Activated CD4-positive, alpha-beta T cell treated with anti-CD3 and anti-CD28 coated beads, Interleukin-2, amount 10 ng/mL, durations not matched to agents 24 days and 14 days (primary cell): Measurements from ENCODE around the gene PIEZO2. TPM values are rescaled to one million over a fixed set of nuclear protein-coding genes. Genes with fewer than 3 reads are reported as not detected.
"Not testable (repeated sequence)": the region's sequence is repeated elsewhere in the genome, so short reads cannot be mapped to it uniquely, and the experiment has no call there.

ENCODE experiments used
- DNase-seq: peaks from one replicate; pipeline ENCODE4 v3.0.0; 2022
- H3K27ac Mint-ChIP-seq: one replicate; pipeline ENCODE4 v1.8.0; 2022; ENCODE audit warnings: mild to moderate bottlenecking, mixed read lengths
- H3K27me3 Mint-ChIP-seq: one replicate; pipeline ENCODE4 v1.8.0; 2022; ENCODE audit warnings: mixed read lengths
- H3K36me3 Mint-ChIP-seq: one replicate; pipeline ENCODE4 v1.8.0; 2022; ENCODE audit warnings: low read depth, mild to moderate bottlenecking, mixed read lengths
- H3K4me1 Mint-ChIP-seq: one replicate; pipeline ENCODE4 v1.8.0; 2021; ENCODE audit warnings: mixed read lengths
- H3K4me3 Mint-ChIP-seq: one replicate; pipeline ENCODE4 v1.8.0; 2022; ENCODE audit warnings: mild to moderate bottlenecking, moderate library complexity, mixed read lengths
- H3K9me3 Mint-ChIP-seq: one replicate; pipeline ENCODE4 v1.8.0; 2021; ENCODE audit warnings: mixed read lengths
- intact Hi-C: fragments of 100-400 bp; cut with micrococcal nuclease; formaldehyde crosslinking; loops from one replicate; pipeline ENCODE4 v1.15.1; 2023
- total RNA-seq: library from RNA; stranded (reverse); gene quantifications from 2 replicates; pipeline ENCODE4 v1.2.3, GENCODE V29; 2022

PIEZO2 gene
- total RNA-seq, 1 donor from 2014 or later = not detected

DNA sequence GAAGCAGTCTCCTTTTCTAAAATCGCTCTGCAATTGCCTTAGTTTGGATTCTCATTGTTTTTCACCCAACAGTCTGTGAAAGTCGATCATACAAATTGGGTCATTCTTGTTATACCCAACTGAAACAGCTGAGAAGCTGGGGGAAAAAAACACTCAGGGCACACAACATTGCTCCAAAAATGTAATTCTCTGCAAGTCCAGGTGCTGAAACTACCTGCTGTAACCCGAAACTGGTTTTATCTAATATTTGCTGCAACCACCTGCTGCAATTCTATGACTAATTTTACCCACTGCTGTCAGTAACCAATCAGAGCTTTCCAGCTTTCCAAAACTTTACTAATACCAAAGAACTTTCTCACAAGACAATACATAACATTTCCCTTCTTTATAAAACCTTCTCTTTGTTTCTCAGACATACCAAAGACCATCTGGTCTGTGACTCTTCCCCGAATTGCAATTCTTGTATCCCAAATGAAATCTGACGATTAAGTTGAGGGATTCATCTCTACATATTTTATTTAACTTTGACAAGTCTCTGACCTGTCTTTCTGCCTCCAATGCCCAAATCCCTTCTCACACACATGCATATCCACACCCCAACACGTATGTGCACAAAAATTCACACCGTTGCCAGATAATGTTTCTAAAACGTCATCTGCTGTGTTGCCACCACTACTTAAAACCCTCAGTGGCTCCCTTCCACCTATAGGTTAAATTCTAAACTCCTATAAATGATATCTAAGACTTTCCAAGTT is 198.3 kb downstream of the PIEZO2 start:
- DNase-seq = peak; percentile 34
- peaks cover 3% of the 10 kb centered on the region for H3K9me3 Mint-ChIP-seq
- H3K27ac Mint-ChIP-seq = no peak overlapping the region
- H3K4me1 Mint-ChIP-seq = no peaks in the 10 kb centered on the region
- H3K4me3 Mint-ChIP-seq = no peak overlapping the region
- intact Hi-C loops = no loop called here
- no peaks in the 10 kb centered on the region for H3K36me3 Mint-ChIP-seq
- H3K27me3 Mint-ChIP-seq = no peaks in the 10 kb centered on the region

- intact Hi-C loops = no loop called here
- Mint-ChIP-seq H3K36me3 (no peaks in the 10 kb centered on the region), H3K9me3 (peaks cover 9% of the 10 kb centered on the region), H3K27ac (no peak overlapping the region), H3K4me1 (no peaks in the 10 kb centered on the region), H3K4me3 (no peak overlapping the region), H3K27me3 (no peaks in the 10 kb centered on the region)
- DNase-seq = peak; percentile 12
Measured at GRCh38 chr18:10950080-10950875, 199.1 kb downstream of the PIEZO2 start.

DNA sequence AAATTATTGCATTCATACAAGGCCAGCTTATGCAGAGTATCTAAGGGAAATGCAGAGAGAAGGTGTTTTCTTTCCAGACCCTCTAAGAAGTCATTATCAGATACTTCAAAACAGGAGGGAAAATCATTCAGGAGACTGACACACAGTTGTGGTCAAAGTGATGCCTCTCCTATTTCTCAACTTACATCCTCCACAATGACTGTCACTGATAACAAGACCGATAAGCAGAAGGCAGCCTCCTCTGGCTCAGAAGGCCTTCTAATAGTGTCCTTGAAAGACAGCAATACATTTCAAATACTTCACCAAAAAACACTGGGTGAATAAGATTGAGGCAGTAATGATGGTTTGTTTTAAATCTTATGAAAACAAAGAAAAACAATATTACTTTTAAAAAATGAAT is 199.7 kb downstream of the PIEZO2 start:
- Mint-ChIP-seq H3K9me3 (peaks cover 13% of the 10 kb centered on the region), H3K4me3 (no peak overlapping the region), H3K4me1 (no peaks in the 10 kb centered on the region), H3K36me3 (no peaks in the 10 kb centered on the region), H3K27ac (no peak overlapping the region), H3K27me3 (no peaks in the 10 kb centered on the region)
- intact Hi-C loops = no loop called here
- DNase-seq = peak; percentile 13

GRCh38 chr18:10948421-10948820 is 200.9 kb downstream of the PIEZO2 start:
- Mint-ChIP-seq H3K27me3 (no peaks in the 10 kb centered on the region), H3K27ac (no peak overlapping the region), H3K36me3 (no peaks in the 10 kb centered on the region), H3K4me1 (no peaks in the 10 kb centered on the region), H3K4me3 (no peak overlapping the region), H3K9me3 (peaks cover 20% of the 10 kb centered on the region)
- peak; percentile 11 for DNase-seq
- intact Hi-C loops = no loop called here

DNA sequence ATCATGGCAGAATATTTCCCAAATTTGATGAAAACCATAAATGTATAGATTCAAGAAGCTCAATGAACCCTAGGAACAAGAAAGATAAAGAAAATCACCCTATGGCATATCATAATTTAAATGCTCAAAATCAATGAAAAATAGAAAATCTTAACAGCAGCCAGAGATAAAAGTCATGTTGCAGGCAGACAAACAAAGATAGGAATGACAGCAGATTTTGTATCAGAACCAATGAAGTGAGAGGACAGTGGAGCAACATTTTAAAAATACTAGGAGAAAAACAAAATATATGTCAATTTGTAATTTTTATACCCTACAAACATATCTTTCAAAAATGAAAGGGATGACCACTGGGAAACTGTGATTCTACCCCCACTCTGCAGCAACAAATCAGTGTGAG is 203.3 kb downstream of the PIEZO2 start:
- H3K36me3 Mint-ChIP-seq = no peaks in the 10 kb centered on the region
- no peaks in the 10 kb centered on the region for H3K4me1 Mint-ChIP-seq
- no peak overlapping the region for H3K27ac Mint-ChIP-seq
- no peak overlapping the region for H3K4me3 Mint-ChIP-seq
- no peaks in the 10 kb centered on the region for H3K27me3 Mint-ChIP-seq
- intact Hi-C loops = no loop called here
- peaks cover 22% of the 10 kb centered on the region for H3K9me3 Mint-ChIP-seq
- DNase-seq = no peak

- H3K4me1 Mint-ChIP-seq = no peaks in the 10 kb centered on the region
- DNase-seq = peak; percentile 26
- H3K36me3 Mint-ChIP-seq = no peaks in the 10 kb centered on the region
- intact Hi-C loops = no loop called here
- no peak overlapping the region for H3K4me3 Mint-ChIP-seq
- no peak overlapping the region for H3K27ac Mint-ChIP-seq
- H3K9me3 Mint-ChIP-seq = peaks cover 22% of the 10 kb centered on the region
- no peaks in the 10 kb centered on the region for H3K27me3 Mint-ChIP-seq
Measured at GRCh38 chr18:10942998-10943397, 206.4 kb downstream of the PIEZO2 start.

GRCh38 chr18:10939822-10940221 is 209.5 kb downstream of the PIEZO2 start:
- Mint-ChIP-seq H3K27ac (no peak overlapping the region), H3K4me3 (no peak overlapping the region), H3K9me3 (peaks cover 11% of the 10 kb centered on the region), H3K4me1 (no peaks in the 10 kb centered on the region), H3K36me3 (no peaks in the 10 kb centered on the region), H3K27me3 (no peaks in the 10 kb centered on the region)
- no peak for DNase-seq
- intact Hi-C loops = no loop called here

GRCh38 chr18:10937743-10938640 is 211.4 kb downstream of the PIEZO2 start:
- Mint-ChIP-seq H3K27me3 (no peaks in the 10 kb centered on the region), H3K4me3 (no peak overlapping the region), H3K36me3 (no peaks in the 10 kb centered on the region), H3K4me1 (no peaks in the 10 kb centered on the region), H3K27ac (no peak overlapping the region), H3K9me3 (no peaks in the 10 kb centered on the region)
- intact Hi-C loops = no loop called here
- no peak for DNase-seq

DNA sequence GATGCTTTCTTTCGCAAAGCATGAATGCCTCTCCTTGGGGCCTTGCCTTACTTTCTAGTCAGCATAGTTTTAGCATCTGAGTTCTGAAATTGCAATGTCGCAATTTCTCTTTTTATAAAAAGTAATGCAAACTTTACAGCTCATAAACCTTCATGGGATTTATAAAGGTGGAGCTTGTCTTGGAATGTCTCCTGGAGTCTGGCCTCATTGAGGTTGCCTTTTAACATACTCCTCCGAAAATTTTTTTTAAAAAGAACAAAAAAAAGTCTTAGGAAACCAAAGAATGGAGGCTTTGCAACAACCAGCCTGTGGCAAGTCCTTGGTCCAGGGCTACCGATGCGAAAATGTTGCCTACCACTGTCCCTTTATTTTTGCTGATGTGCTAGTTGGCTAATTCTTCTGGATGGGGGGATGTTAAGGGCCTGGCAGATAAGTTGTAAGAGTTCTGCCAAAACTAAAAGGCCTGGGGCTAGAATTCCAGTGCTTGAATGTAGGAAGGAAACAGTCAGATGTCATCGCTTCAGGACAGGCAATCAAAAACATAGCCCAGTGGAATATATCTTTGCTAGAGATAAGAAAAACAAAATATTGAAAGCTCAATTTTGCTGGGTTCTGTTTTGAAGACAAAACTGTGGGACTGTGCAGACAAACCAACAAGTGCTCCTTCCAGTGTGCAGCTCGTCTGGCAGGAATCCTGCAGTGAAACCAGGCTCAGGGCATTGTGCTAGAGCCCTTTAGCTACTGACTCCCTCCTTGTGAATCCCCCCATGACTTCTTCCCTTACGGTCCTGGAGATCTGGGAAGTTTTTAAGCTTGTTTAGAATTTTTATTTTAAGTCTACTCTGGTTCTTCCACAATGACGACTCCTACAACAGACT is 213.0 kb downstream of the PIEZO2 start:
- no peak overlapping the region for H3K4me3 Mint-ChIP-seq

DNA sequence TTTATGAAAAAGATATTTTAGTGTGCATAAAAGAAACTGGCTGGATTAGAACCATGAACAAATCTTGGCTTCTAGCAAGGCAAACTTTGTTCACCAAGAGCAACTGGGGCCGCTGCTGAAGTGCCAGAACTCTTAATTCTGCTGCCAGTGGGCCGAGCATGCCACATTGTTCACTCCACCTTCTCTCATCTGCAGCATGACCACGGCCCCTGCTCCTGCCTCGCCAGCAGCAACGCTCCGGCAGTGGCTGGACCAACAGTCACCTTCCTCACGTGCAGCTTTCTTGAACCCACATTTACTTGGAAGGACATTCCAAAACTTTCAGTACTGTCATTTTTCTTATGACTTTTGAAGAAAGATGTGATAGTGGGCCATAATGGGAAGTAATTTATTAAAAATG is 213.8 kb downstream of the PIEZO2 start:
- no peaks in the 10 kb centered on the region for H3K9me3 Mint-ChIP-seq
- no peak for DNase-seq
- intact Hi-C loops = no loop called here
- H3K4me3 Mint-ChIP-seq = no peak overlapping the region
- no peaks in the 10 kb centered on the region for H3K4me1 Mint-ChIP-seq
- H3K27me3 Mint-ChIP-seq = no peaks in the 10 kb centered on the region
- no peaks in the 10 kb centered on the region for H3K36me3 Mint-ChIP-seq
- H3K27ac Mint-ChIP-seq = no peak overlapping the region

More for the DNA sequence above, 213.0 kb downstream of the PIEZO2 start:
- H3K36me3 Mint-ChIP-seq = no peaks in the 10 kb centered on the region
- no peaks in the 10 kb centered on the region for H3K9me3 Mint-ChIP-seq
- H3K27ac Mint-ChIP-seq = no peak overlapping the region
- no peaks in the 10 kb centered on the region for H3K27me3 Mint-ChIP-seq
- no peak for DNase-seq
- intact Hi-C loops = no loop called here
- H3K4me1 Mint-ChIP-seq = no peaks in the 10 kb centered on the region

- H3K36me3 Mint-ChIP-seq, H3K27ac Mint-ChIP-seq, DNase-seq, H3K4me3 Mint-ChIP-seq, intact Hi-C loops, H3K4me1 Mint-ChIP-seq, H3K27me3 Mint-ChIP-seq, H3K9me3 Mint-ChIP-seq: not testable (repeated sequence)
Measured at GRCh38 chr18:10933648-10934047, 215.7 kb downstream of the PIEZO2 start.

DNA sequence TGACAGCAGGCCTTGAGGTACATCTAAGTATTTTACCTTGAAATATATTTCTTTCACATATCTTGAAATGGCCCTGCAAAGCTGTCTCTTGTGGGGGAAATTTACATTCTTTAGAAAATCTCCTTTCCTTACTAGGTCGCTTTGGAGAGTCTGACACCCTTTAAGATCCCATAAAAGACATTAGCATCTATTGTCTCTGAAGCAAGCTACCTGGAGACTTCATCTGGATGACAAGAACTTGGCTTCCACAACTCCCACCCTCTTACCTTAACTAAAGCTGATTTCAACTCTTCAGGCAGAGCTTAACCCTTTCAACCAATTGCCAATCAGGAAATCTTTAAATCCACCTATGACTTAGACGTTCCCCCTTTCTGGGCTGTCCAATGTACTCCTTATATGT is 219.3 kb downstream of the PIEZO2 start:
- Mint-ChIP-seq H3K4me1 (no peaks in the 10 kb centered on the region), H3K27ac (no peak overlapping the region), H3K4me3 (no peak overlapping the region), H3K27me3 (no peaks in the 10 kb centered on the region), H3K9me3 (no peaks in the 10 kb centered on the region), H3K36me3 (no peaks in the 10 kb centered on the region)
- no peak for DNase-seq
- intact Hi-C loops = no loop called here

GRCh38 chr18:10928772-10929373 is 220.5 kb downstream of the PIEZO2 start:
- intact Hi-C loops = no loop called here
- Mint-ChIP-seq H3K4me1 (no peaks in the 10 kb centered on the region), H3K27me3 (no peaks in the 10 kb centered on the region), H3K4me3 (no peak overlapping the region), H3K27ac (no peak overlapping the region), H3K9me3 (no peaks in the 10 kb centered on the region), H3K36me3 (no peaks in the 10 kb centered on the region)
- DNase-seq = no peak
